Vagina (tissue), 2 donors: Measurements from ENCODE around the gene RFX2.

Experiments used
- POLR2A ChIP-seq, 2 donors: fragments of 450-650 bp; IDR thresholded peaks; one replicate each; pipeline ENCODE4 v1.6.1; 2017; ENCODE audit warnings: antibody characterized with exemption in 2 of 2, mild to moderate bottlenecking in 2 of 2, moderate library complexity in 2 of 2
- POLR2AphosphoS5 ChIP-seq, 2 donors: sonication (generic); formaldehyde crosslinking; IDR thresholded peaks; one replicate each; pipeline ENCODE4 v1.9.0; 2017; ENCODE audit warnings: antibody characterized with exemption in 2 of 2, mild to moderate bottlenecking in 2 of 2, low read depth in 1 of 2; ENCODE audit not compliant: insufficient read depth in 1 of 2
- TF ChIP-seq, protein P1 (sequence below), 3 experiments: fragments of 450-650 bp in 2 of 3; fragments of 200-600 bp in 1 of 3; sonication (generic) in 1 of 3; IDR thresholded peaks; one replicate each; pipeline ENCODE4 v1.5.1; 2017 to 2019; ENCODE audit warnings: antibody characterized with exemption in 3 of 3, mild to moderate bottlenecking in 2 of 3, moderate library complexity in 2 of 3

DNA sequence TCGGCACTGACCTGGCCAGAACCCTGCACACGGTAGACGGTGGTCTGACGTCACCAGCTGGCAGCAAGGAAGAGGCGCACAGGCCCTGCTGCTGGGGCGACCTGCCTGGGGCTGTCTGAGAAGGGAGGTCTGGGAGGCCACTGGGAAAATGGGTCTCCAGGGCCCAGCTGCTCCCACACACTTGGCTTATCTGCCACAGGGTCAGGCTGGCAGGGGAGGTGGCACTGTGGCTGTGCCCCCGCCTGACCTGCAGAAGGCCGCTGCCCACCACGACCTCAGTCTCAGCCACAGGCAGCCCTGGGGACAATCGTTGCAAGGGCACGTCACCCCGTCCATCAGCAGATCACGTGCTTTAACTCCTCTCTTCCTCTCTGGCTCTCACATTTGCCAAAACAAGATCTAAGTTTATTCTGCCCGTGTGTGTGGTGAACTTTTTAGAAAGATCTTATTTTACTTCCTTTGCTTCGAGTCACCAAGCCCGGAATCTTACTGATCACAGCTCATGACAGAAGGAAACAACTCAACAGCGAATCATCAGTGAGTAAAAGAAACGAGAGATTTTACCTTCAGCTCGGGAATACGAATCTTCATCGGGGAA lies 87.1 kb downstream of the RFX2 start:
- TF ChIP-seq POLR2A (IDR thresholded peaks at IDR 0.05) (no peak), POLR2AphosphoS5 (IDR thresholded peaks at IDR 0.05; ENCODE audit: insufficient read depth in 1 of 2, low read depth in 1 of 2) (no peak)
- TF ChIP-seq, protein P1, sequence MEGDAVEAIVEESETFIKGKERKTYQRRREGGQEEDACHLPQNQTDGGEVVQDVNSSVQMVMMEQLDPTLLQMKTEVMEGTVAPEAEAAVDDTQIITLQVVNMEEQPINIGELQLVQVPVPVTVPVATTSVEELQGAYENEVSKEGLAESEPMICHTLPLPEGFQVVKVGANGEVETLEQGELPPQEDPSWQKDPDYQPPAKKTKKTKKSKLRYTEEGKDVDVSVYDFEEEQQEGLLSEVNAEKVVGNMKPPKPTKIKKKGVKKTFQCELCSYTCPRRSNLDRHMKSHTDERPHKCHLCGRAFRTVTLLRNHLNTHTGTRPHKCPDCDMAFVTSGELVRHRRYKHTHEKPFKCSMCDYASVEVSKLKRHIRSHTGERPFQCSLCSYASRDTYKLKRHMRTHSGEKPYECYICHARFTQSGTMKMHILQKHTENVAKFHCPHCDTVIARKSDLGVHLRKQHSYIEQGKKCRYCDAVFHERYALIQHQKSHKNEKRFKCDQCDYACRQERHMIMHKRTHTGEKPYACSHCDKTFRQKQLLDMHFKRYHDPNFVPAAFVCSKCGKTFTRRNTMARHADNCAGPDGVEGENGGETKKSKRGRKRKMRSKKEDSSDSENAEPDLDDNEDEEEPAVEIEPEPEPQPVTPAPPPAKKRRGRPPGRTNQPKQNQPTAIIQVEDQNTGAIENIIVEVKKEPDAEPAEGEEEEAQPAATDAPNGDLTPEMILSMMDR (IDR thresholded peaks at IDR 0.05): no peak
